ENCODE measurements around the gene SLC34A1. TPM values are rescaled to one million over a fixed set of nuclear protein-coding genes. Genes with fewer than 3 reads are reported as not detected.

SLC34A1 gene
- total and polyA plus RNA-seq, 2 of the 13 experiments (the other 11 are each of a cell fraction or from before 2014, with no cell fraction given): 0.03 to 0.20 TPM

GRCh38 chr5:177425801-177426565 lies 41.7 kb downstream of the SLC34A1 start (continued):
- TF ChIP-seq ATF6 (CRISPR knock-in tag; conservative IDR thresholded peaks at IDR 0.05): peak; percentile 86; the same call in 1 of the 2 replicates
- TF ChIP-seq NR2C2 (CRISPR knock-in tag; IDR thresholded peaks at IDR 0.05; ENCODE audit: borderline replicate concordance): no peak
- no peak; the same call in 1 of the 2 replicates for TF ChIP-seq ZNF609 (CRISPR knock-in tag; IDR thresholded peaks at IDR 0.05; ENCODE audit: borderline replicate concordance)
- TF ChIP-seq ZNF3 (CRISPR knock-in tag; IDR thresholded peaks at IDR 0.05): peak; percentile 30; the same call in 1 of the 2 replicates
- TF ChIP-seq MYC (CRISPR knock-in tag; IDR thresholded peaks at IDR 0.05; ENCODE audit: borderline replicate concordance): peak; percentile 63
- TF ChIP-seq E2F1 (CRISPR knock-in tag; IDR thresholded peaks at IDR 0.05): peak; percentile 74
- peak; percentile 80 for TF ChIP-seq ZFY (CRISPR knock-in tag; IDR thresholded peaks at IDR 0.05)
- TF ChIP-seq PHF8 (CRISPR knock-in tag; IDR thresholded peaks at IDR 0.05): peak; percentile 84
- TF ChIP-seq MNT (IDR thresholded peaks at IDR 0.05): peak; percentile 31; the same call in 1 of the 2 replicates
- TF ChIP-seq NKX3-1 (CRISPR knock-in tag; IDR thresholded peaks at IDR 0.05): 0 out of 2 replicates have a peak, but pooled peaks have one; percentile 19
- TF ChIP-seq ASH2L (IDR thresholded peaks at IDR 0.05; ENCODE audit: insufficient read length, low read depth, low read length): peak; percentile 47
- TF ChIP-seq KLF6 (CRISPR knock-in tag; IDR thresholded peaks at IDR 0.05): 0 out of 2 replicates have a peak, but pooled peaks have one; percentile 68
- TF ChIP-seq ZNF574 (CRISPR knock-in tag; IDR thresholded peaks at IDR 0.05): peak; percentile 64
- TF ChIP-seq ZSCAN12 (CRISPR knock-in tag; IDR thresholded peaks at IDR 0.05): peak; percentile 57; the same call in 1 of the 2 replicates
- no peak for TF ChIP-seq GABPA (IDR thresholded peaks at IDR 0.05; ENCODE audit: low read depth, low read length)
- peak; percentile 82 for TF ChIP-seq GABPA (CRISPR knock-in tag; IDR thresholded peaks at IDR 0.05; ENCODE audit: low read depth)
